GM18873 (cell line): ENCODE data around the gene SUSD4.

Experiments
- ATAC-seq: cut with Tn5 transposase; IDR thresholded peaks from one replicate; pipeline ENCODE4 v1.9.1; 2021; ENCODE audit warnings: mild to moderate bottlenecking, moderate library complexity, moderate number of reproducible peaks; ENCODE audit not compliant: unreplicated experiment, low FRiP score

The SUSD4 gene

GRCh38 chr1:223331301-223331700 is 32.7 kb downstream of the SUSD4 start:
- no peak for ATAC-seq

GRCh38 chr1:223330466-223330865 is 33.5 kb downstream of the SUSD4 start:
- ATAC-seq = no peak

GRCh38 chr1:223329664-223330415 is 34.1 kb downstream of the SUSD4 start:
- no peak for ATAC-seq

- ATAC-seq = no peak
These were observed 34.7 kb downstream of the SUSD4 start for GRCh38 chr1:223329252-223329651.

GRCh38 chr1:223328566-223328965 is 35.4 kb downstream of the SUSD4 start:
- no peak for ATAC-seq

- ATAC-seq = no peak
These were observed 37.2 kb downstream of the SUSD4 start for GRCh38 chr1:223326776-223327175.

- no peak for ATAC-seq
These were observed 40.2 kb downstream of the SUSD4 start for GRCh38 chr1:223323491-223324484.

- ATAC-seq = no peak
These were observed 41.1 kb downstream of the SUSD4 start for GRCh38 chr1:223322868-223323267.

- ATAC-seq = no peak
These were observed 43.0 kb downstream of the SUSD4 start for GRCh38 chr1:223320959-223321358.

GRCh38 chr1:223319905-223320580 is 43.9 kb downstream of the SUSD4 start:
- no peak for ATAC-seq

- no peak for ATAC-seq
These were observed 44.6 kb downstream of the SUSD4 start for GRCh38 chr1:223319398-223319797.

- no peak for ATAC-seq
These were observed 47.9 kb downstream of the SUSD4 start for GRCh38 chr1:223316082-223316481.

GRCh38 chr1:223315665-223316064 is 48.3 kb downstream of the SUSD4 start:
- ATAC-seq = no peak

- ATAC-seq = no peak
These were observed 50.6 kb downstream of the SUSD4 start for GRCh38 chr1:223313415-223313754.

- ATAC-seq = no peak
These were observed 51.1 kb downstream of the SUSD4 start for GRCh38 chr1:223312705-223313414.

- no peak for ATAC-seq
These were observed 51.7 kb downstream of the SUSD4 start for GRCh38 chr1:223312273-223312672.

GRCh38 chr1:223311826-223312225 is 52.1 kb downstream of the SUSD4 start:
- ATAC-seq = no peak

GRCh38 chr1:223308136-223308535 is 55.8 kb downstream of the SUSD4 start:
- ATAC-seq = no peak

- no peak for ATAC-seq
These were observed 56.4 kb downstream of the SUSD4 start for GRCh38 chr1:223307544-223307943.

- no peak for ATAC-seq
These were observed 59.0 kb downstream of the SUSD4 start for GRCh38 chr1:223304931-223305330.
